Right lobe of liver (tissue), 4 donors: ENCODE measurements around the gene HHAT.

ENCODE experiments used
- CTCF ChIP-seq, 4 donors: fragments of 200-600 bp in 3 of 4; fragments of 450-650 bp in 1 of 4; IDR thresholded peaks; one replicate each; pipeline versions ENCODE4 v1.5.1 to v1.8.0; 2016 to 2022; ENCODE audit warnings: antibody characterized with exemption in 4 of 4, mild to moderate bottlenecking in 2 of 4
- POLR2A ChIP-seq: fragments of 450-650 bp; IDR thresholded peaks from one replicate; pipeline ENCODE4 v1.6.1; 2017; ENCODE audit warnings: antibody characterized with exemption, mild to moderate bottlenecking
- donor health status: DM: no; HTN: no; CAD: no.
- donor health status: DM: no; HTN: no; CAD: no.
- donor health status: DM: no; HTN: yes; CAD: no.

GRCh38 chr1:210685295-210685650, 356.6 kb downstream of the HHAT start:
- TF ChIP-seq CTCF (IDR thresholded peaks at IDR 0.05) (no peak), POLR2A (no peak)
